Measurements from ENCODE around the gene FAM204A.

Gene FAM204A

GRCh38 chr10:118307220-118307619 lies 34.9 kb downstream of the FAM204A start:
- TF ChIP-seq, protein P1, sequence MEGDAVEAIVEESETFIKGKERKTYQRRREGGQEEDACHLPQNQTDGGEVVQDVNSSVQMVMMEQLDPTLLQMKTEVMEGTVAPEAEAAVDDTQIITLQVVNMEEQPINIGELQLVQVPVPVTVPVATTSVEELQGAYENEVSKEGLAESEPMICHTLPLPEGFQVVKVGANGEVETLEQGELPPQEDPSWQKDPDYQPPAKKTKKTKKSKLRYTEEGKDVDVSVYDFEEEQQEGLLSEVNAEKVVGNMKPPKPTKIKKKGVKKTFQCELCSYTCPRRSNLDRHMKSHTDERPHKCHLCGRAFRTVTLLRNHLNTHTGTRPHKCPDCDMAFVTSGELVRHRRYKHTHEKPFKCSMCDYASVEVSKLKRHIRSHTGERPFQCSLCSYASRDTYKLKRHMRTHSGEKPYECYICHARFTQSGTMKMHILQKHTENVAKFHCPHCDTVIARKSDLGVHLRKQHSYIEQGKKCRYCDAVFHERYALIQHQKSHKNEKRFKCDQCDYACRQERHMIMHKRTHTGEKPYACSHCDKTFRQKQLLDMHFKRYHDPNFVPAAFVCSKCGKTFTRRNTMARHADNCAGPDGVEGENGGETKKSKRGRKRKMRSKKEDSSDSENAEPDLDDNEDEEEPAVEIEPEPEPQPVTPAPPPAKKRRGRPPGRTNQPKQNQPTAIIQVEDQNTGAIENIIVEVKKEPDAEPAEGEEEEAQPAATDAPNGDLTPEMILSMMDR (IDR thresholded peaks at IDR 0.05), result no peak
- peak overlapping the region; percentile 25 to 49 for H3K27ac ChIP-seq
- DNase-seq (ENCODE audit: low spot score), result no peak
- H3K4me3 ChIP-seq, result no peak overlapping the region

DNA sequence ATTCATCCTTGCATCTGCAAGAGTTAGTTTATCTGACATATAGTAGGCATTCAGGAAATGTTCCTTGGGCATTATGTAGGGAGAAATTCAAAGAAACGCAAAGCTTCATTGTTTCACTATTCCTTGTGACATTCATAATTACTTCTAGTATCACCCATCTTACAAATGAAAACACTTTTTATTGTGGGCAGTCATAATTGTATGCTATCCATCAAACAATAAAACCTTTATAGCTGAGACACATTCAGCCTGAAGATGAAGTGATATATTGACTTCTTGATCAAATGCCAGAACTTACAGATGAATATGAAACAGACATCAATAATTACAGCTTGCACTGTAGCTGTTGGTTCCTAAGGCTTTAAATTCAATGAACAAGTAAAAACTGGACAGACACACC lies 36.4 kb downstream of the FAM204A start:
- H3K27ac ChIP-seq, result no peak overlapping the region
- TF ChIP-seq, protein P1 (IDR thresholded peaks at IDR 0.05), result no peak
- no peak overlapping the region for H3K4me3 ChIP-seq
- no peak for DNase-seq (ENCODE audit: low spot score)

DNA sequence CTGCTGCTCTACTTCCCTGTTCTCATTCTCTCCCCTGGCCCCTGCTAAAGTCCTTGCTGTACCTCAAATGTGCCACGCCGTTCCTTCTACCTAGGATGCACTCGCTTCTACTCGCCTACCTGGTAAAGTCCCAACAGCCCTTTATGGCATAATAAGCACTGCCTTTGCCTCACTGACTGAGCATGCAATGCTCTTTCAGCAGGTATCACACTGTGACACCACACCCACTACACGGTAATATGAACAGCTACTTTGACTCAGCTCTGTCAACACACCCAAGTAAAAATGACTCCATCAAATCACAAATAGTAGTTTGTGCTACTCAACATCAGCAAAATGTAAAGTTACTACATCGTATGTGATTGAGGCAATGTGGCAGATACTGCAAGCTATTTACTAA lies 37.6 kb downstream of the FAM204A start:
- no peak for DNase-seq (ENCODE audit: low spot score)
- H3K4me3 ChIP-seq, result no peak overlapping the region
- TF ChIP-seq, protein P1 (IDR thresholded peaks at IDR 0.05), result no peak
- no peak overlapping the region for H3K27ac ChIP-seq

GRCh38 chr10:118301211-118301610 lies 40.9 kb downstream of the FAM204A start:
- TF ChIP-seq, protein P1 (IDR thresholded peaks at IDR 0.05), result no peak
- no peak overlapping the region for H3K4me3 ChIP-seq
- no peak overlapping the region for H3K27ac ChIP-seq
- no peak for DNase-seq (ENCODE audit: low spot score)

DNA sequence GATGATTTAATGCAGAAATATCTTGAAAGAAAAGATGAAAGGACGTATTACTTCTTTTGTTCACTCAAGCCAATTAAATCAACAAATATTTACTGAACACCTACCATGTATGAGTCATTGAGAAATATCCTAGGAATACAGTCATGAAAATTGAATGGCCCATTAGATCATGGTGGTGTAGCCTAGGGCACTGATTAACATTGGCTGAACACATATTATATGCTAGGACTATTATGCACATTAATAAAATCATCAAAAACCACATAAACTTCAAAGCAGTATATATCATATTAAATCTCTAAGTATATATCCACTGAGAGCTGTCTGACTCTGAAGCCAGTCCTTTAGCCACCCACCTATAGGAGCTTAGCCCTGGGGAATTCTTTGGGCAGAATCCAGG lies 41.8 kb downstream of the FAM204A start:
- Histone ChIP-seq H3K4me3 (no peak overlapping the region), H3K27ac (no peak overlapping the region)
- DNase-seq (ENCODE audit: low spot score), result no peak
- TF ChIP-seq, protein P1 (IDR thresholded peaks at IDR 0.05), result no peak

GRCh38 chr10:118298787-118299186 lies 43.3 kb downstream of the FAM204A start:
- TF ChIP-seq, protein P1 (IDR thresholded peaks at IDR 0.05), result no peak
- no peak for DNase-seq (ENCODE audit: low spot score)
- Histone ChIP-seq H3K4me3 (no peak overlapping the region), H3K27ac (no peak overlapping the region)

- Histone ChIP-seq H3K27ac (no peak overlapping the region), H3K4me3 (no peak overlapping the region)
- TF ChIP-seq, protein P1 (IDR thresholded peaks at IDR 0.05), result no peak
- no peak for DNase-seq (ENCODE audit: low spot score)
Observed at GRCh38 chr10:118291122-118291521, 51.0 kb downstream of the FAM204A start.
